IMR-90 (cell line): ENCODE results near the gene CD276.

ENCODE experiments used
- BHLHE40 ChIP-seq: fragments of 150-350 bp; IDR thresholded peaks from 2 replicates; pipeline ENCODE4 v1.6.1; 2016; ENCODE audit warnings: mild to moderate bottlenecking, low read depth, low read length
- CEBPB ChIP-seq: IDR thresholded peaks from 2 replicates; pipeline ENCODE4 v1.6.1; 2012; ENCODE audit warnings: low read depth, low read length, improper control_type of control experiment
- CTCF ChIP-seq: conservative IDR thresholded peaks from 2 replicates; pipeline ENCODE4 v1.5.1; 2012; ENCODE audit warnings: mild to moderate bottlenecking, low read depth, low read length, improper control_type of control experiment
- MAZ ChIP-seq: IDR thresholded peaks from 2 replicates; pipeline ENCODE4 v1.6.1; 2012; ENCODE audit warnings: low read depth, mild to moderate bottlenecking, low read length, improper control_type of control experiment, moderate library complexity, borderline replicate concordance
- POLR2A ChIP-seq: IDR thresholded peaks from 2 replicates; pipeline ENCODE4 v1.6.1; 2012; ENCODE audit warnings: mild to moderate bottlenecking, low read depth, low read length
- RAD21 ChIP-seq: IDR thresholded peaks from 2 replicates; pipeline ENCODE4 v1.6.1; 2012; ENCODE audit warnings: low read length, improper control_type of control experiment
- RCOR1 ChIP-seq: IDR thresholded peaks from 2 replicates; pipeline ENCODE4 v1.6.1; 2012; ENCODE audit warnings: mild to moderate bottlenecking, low read length, improper control_type of control experiment; ENCODE audit not compliant: insufficient replicate concordance
- RFX5 ChIP-seq: IDR thresholded peaks from 2 replicates; pipeline ENCODE4 v1.8.0; 2012; ENCODE audit warnings: low read depth, mild to moderate bottlenecking, low read length, moderate library complexity
- SMC3 ChIP-seq: fragments of 150-350 bp; IDR thresholded peaks from 2 replicates; pipeline ENCODE4 v1.6.1; 2016; ENCODE audit warnings: low read depth, mild to moderate bottlenecking, antibody characterized with exemption, low read length, moderate library complexity
- USF2 ChIP-seq: fragments of 150-350 bp; IDR thresholded peaks from 2 replicates; pipeline ENCODE4 v1.6.1; 2017; ENCODE audit warnings: mild to moderate bottlenecking, antibody characterized with exemption, low read length, low read depth

GRCh38 chr15:73711526-73711925 lies 27.3 kb downstream of the CD276 start:
- TF ChIP-seq CTCF, result no peak
- no peak for TF ChIP-seq RAD21
- no peak for TF ChIP-seq RCOR1
- TF ChIP-seq POLR2A, result no peak
- no peak for TF ChIP-seq MAZ
- TF ChIP-seq RFX5, result no peak
- no peak for TF ChIP-seq SMC3
- TF ChIP-seq BHLHE40, result no peak
- TF ChIP-seq USF2, result no peak
- TF ChIP-seq CEBPB, result no peak
